BLaER1 (cell line): ENCODE measurements around the gene NUDT17.

ENCODE experiments used
- H3K27ac ChIP-seq: shearing (Covaris generic); formaldehyde crosslinking; 2 replicates; pipeline ENCODE4 v1.8.1; 2022
- H3K27me3 ChIP-seq: shearing (Covaris generic); formaldehyde crosslinking; 2 replicates; pipeline ENCODE4 v1.8.1; 2022
- H3K36me3 ChIP-seq: shearing (Covaris generic); formaldehyde crosslinking; 2 replicates; pipeline ENCODE4 v1.8.1; 2022
- H3K4me1 ChIP-seq: shearing (Covaris generic); formaldehyde crosslinking; 2 replicates; pipeline ENCODE4 v1.8.1; 2022
- H3K4me2 ChIP-seq: shearing (Covaris generic); formaldehyde crosslinking; 2 replicates; pipeline ENCODE4 v1.8.1; 2022
- H3K4me3 ChIP-seq: shearing (Covaris generic); formaldehyde crosslinking; 2 replicates; pipeline ENCODE4 v1.8.1; 2022
- H3K9ac ChIP-seq: shearing (Covaris generic); formaldehyde crosslinking; 2 replicates; pipeline ENCODE4 v1.8.1; 2022
- H3K9me3 ChIP-seq: shearing (Covaris generic); formaldehyde crosslinking; 2 replicates; pipeline ENCODE4 v1.8.1; 2022
- H4K20me1 ChIP-seq: shearing (Covaris generic); formaldehyde crosslinking; 2 replicates; pipeline ENCODE4 v1.8.1; 2022
- Cebpa-rat ChIP-seq: shearing (Covaris generic); IDR thresholded peaks from 2 replicates; pipeline ENCODE4 v1.8.1; 2022

The NUDT17 gene

DNA sequence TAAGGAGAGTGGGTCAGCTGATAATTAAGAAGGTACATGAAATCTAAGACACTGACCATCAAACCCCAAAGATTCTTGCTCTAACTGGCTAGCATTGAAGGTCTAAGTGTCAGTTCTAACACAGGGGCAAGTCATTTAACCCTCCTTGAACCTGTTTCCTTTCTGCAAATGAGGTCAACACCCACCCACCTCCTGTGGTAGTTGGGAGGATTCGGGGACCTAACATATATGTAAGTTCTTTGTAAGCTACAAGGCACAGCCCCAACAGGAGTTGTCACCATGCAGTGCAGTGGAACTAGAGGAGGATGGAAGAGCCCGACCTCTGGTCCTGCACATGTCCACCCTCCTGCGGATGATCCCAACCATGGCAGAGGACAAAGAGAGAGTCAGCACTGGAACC lies 2.4 kb downstream of the NUDT17 start:
- Histone ChIP-seq H3K4me2 (no peak overlapping the region), H3K27ac (no peak overlapping the region), H3K9ac (no peak overlapping the region), H3K27me3 (no peaks in the 10 kb centered on the region), H4K20me1 (no peaks in the 10 kb centered on the region), H3K9me3 (no peaks in the 10 kb centered on the region), H3K4me1 (peaks cover 22% of the 10 kb centered on the region), H3K36me3 (peaks cover 69% of the 10 kb centered on the region), H3K4me3 (no peak overlapping the region)
- TF ChIP-seq Cebpa-rat: no peak

DNA sequence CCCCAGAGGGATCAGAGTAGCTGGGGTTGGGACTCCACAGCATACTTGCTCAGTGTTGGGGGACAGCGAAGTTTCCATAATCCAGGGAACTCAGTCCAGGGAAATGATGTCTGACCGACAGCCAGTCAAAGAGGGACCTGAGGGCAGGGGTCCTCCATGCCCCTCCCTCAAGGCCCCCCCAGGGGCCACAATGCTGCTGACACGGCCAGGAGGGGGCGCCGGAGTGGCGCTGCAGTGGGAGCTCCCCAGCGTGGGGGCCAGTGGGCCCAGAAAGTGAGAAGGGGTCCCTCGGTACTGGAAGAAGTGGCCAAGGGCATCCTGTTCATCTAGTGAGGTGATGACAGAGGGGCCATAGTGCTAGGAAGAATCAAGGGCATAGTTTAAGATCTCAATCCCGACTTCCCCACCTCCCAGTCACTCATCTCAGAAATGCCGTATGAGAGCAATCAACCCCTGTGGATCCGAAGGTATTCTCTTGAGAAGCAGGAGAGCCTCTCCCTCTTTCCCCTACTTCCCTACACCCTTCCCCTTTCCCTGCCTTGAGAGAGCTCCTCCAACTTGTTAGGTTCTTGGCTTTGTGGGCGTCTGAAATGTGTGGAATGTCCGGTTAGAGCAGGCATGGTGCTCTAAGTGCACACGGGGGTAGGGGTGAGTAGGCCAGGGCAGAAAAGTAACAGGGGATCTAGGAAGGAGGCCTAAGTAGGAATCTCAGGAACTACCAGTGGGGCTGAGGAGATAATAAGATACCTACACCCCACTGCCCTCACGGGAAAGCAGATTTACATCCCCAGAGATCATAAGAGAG lies 4.1 kb downstream of the NUDT17 start:
- no peak for TF ChIP-seq Cebpa-rat
- Histone ChIP-seq H3K36me3 (peaks cover 73% of the 10 kb centered on the region), H3K9ac (no peak overlapping the region)

DNA sequence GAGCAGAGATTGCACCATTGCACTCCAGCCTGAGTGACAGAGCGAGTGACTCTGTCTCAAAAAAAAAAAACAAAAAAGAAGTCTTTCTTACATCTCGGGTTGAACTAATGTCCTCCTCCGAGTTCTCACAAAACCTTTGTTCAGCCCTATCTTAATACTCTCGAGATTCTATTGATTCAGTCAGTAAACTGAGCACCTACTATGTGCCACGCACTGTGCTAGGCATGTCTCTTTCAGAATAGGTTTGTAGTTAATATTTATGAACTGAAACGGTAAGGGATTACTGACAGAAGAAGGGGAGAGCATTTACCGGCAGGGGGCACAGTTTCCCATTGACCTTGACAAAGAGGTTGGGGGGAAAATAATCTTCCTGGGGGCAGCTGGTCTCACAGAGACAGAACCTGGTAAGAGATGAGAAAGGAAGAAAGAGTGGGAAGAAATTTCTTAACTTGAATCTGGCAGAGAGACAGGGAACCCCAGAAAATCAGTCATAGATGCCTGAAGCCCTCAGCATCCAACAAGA lies 10.1 kb downstream of the NUDT17 start:
- no peak overlapping the region for H3K27ac ChIP-seq
- H3K4me2 ChIP-seq: no peak overlapping the region
- no peak for TF ChIP-seq Cebpa-rat
- H3K36me3 ChIP-seq: peaks cover 65% of the 10 kb centered on the region
- no peaks in the 10 kb centered on the region for H4K20me1 ChIP-seq
- peaks cover 20% of the 10 kb centered on the region for H3K4me1 ChIP-seq
- no peak overlapping the region for H3K9ac ChIP-seq
- H3K4me3 ChIP-seq: no peak overlapping the region
- H3K9me3 ChIP-seq: no peaks in the 10 kb centered on the region
- no peaks in the 10 kb centered on the region for H3K27me3 ChIP-seq

More for the DNA sequence above, 4.1 kb downstream of the NUDT17 start:
- Histone ChIP-seq H4K20me1 (no peaks in the 10 kb centered on the region), H3K27ac (no peak overlapping the region), H3K4me3 (no peak overlapping the region), H3K4me1 (peaks cover 19% of the 10 kb centered on the region), H3K9me3 (no peaks in the 10 kb centered on the region), H3K4me2 (no peak overlapping the region), H3K27me3 (no peaks in the 10 kb centered on the region)

DNA sequence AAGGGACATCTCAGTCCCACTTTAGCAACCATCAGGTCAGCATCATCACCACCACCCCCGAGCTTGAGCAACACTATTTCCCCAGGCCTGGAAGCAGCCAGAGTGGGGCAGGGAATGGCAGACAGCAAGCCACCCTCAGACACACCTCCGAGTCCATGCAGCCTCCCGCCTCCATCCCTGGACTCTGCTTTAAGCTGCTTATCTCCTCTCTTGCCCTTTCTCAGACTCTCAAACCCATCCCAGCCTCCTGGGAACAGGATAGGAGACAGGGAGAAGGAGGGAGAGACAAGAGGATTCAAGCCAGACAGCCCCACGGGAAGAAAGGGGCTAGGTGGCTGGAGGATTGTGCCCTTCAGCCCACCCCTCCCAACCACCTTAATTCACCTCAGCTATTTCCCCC lies 11.7 kb downstream of the NUDT17 start:
- H3K4me3 ChIP-seq: no peak overlapping the region
- TF ChIP-seq Cebpa-rat: no peak
- no peaks in the 10 kb centered on the region for H3K27me3 ChIP-seq
- H3K9me3 ChIP-seq: no peaks in the 10 kb centered on the region
- H3K36me3 ChIP-seq: peaks cover 48% of the 10 kb centered on the region
- H3K4me1 ChIP-seq: peaks cover 27% of the 10 kb centered on the region
- peak overlapping the region; percentile 66 for H3K4me2 ChIP-seq
- H3K9ac ChIP-seq: no peak overlapping the region
- H3K27ac ChIP-seq: no peak overlapping the region
- no peaks in the 10 kb centered on the region for H4K20me1 ChIP-seq

DNA sequence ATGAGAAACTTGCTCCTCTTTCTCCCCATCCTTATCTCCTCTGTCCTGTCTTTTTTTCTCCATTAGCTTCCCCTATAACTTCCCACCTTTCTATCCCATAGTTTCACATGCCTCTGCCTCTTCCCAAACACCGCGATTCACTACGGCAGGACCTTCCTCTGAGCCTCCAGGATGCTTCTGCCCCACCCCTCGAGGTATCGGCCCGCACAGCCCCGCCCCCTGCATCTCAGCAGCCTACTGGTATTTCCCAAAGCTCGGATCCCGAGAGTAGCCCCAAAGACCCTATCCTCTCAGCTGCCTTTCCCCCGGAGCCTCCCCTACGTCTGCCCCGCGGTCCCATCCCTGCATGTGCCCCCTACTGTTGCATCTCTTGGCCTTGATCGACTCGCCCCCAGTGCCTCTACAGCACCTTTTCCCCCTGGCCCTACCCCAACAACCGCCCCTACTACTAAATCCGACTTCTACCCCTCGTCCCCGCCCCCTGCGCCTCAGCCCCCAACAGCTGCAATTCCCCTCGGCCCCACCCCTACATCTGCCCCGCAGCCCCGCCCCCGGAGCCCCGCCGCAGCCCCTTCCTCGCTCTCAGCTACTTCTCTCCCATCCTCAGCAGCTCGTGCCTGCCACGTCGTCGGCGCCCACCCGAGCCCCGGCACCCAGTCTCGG lies 12.9 kb downstream of the NUDT17 start:
- Histone ChIP-seq H4K20me1 (no peaks in the 10 kb centered on the region), H3K9ac (peak overlapping the region; percentile 80), H3K27me3 (no peaks in the 10 kb centered on the region), H3K9me3 (no peaks in the 10 kb centered on the region), H3K4me3 (peak overlapping the region; percentile 81), H3K4me1 (peaks cover 27% of the 10 kb centered on the region), H3K27ac (peak overlapping the region; percentile 80), H3K36me3 (peaks cover 36% of the 10 kb centered on the region), H3K4me2 (peak overlapping the region; percentile 66)
- no peak for TF ChIP-seq Cebpa-rat

DNA sequence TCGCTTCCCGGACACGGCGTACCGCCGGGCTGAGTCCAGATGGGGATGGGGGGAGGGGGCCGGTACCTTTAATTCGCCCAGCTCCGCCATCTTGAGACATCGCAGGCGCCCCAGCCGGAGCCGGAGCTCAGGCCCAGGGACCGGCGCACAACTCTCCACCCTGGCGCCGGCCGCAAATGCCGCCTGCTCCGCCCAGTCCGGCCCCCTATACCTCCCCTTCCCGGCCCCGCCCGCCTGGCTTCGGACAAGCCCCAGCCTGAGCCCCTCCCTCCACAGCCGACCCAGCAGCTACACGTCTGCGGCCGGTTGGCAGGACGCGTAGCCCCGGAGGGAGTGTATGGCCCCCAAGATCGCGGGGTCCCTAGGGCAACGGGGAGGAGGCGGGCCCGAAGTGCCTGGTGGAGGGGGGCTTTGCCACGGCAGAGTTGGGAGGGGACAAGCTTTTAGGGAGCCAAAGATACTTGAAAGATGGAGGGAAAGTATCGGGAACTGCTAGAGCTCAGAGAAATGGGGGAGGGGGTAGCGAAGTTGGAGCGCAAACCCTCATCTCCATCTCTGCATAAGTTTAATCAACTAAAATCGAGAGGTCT lies 13.6 kb downstream of the NUDT17 start, which contains the start of gene PIAS3:
Gene PIAS3 (minus strand): TSS at position 181 of the 590 bp plus-strand sequence. CDS start 91 bp downstream, at position 90.
- H3K27ac ChIP-seq: peak within 1 kb of the TSS; percentile 80

DNA sequence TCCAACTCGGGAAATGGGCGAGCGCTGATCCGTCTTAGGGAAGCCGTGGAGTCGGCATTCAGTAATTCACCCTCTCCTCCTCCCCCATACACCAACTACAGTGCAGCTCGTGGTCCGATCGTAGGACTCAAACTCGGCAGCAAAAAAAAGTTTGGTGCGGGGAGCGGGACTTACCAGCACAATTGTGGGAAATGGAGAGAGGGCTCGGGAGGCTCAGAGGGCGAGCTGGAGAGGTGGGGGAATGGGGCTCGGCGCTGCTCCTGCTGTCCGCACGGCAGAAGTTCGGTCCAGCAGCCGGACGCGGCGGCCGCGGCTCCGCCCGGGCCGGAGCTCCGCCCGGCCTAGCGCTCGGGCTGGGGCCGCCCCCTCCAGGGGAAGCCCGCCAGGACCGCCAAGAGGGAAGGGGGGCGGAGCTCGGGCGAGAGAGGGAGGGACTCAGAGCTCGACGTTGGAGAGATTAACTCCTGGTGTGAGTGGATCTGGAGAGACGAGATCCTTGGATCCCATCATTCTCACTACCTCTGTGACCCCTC lies 14.1 kb downstream of the NUDT17 start:
- TF ChIP-seq Cebpa-rat: no peak
- Histone ChIP-seq H3K4me2 (peak overlapping the region; percentile 80), H4K20me1 (no peaks in the 10 kb centered on the region), H3K4me1 (peaks cover 27% of the 10 kb centered on the region), H3K36me3 (peaks cover 24% of the 10 kb centered on the region), H3K27ac (peak overlapping the region; percentile 80), H3K4me3 (peak overlapping the region; percentile 81), H3K9me3 (no peaks in the 10 kb centered on the region), H3K9ac (peak overlapping the region; percentile 80), H3K27me3 (no peaks in the 10 kb centered on the region)

More for the DNA sequence above, 13.6 kb downstream of the NUDT17 start, which contains the start of gene PIAS3:
- Histone ChIP-seq H3K9me3 (no peaks in the 10 kb centered on the region), H3K9ac (peak within 1 kb of the TSS; percentile 80), H3K4me3 (peak within 1 kb of the TSS; percentile 81), H4K20me1 (no peaks in the 10 kb centered on the region), H3K4me1 (peaks cover 27% of the 10 kb centered on the region), H3K27me3 (no peaks in the 10 kb centered on the region), H3K4me2 (peak within 1 kb of the TSS; percentile 80), H3K36me3 (peaks cover 30% of the 10 kb centered on the region)
- TF ChIP-seq Cebpa-rat: no peak

DNA sequence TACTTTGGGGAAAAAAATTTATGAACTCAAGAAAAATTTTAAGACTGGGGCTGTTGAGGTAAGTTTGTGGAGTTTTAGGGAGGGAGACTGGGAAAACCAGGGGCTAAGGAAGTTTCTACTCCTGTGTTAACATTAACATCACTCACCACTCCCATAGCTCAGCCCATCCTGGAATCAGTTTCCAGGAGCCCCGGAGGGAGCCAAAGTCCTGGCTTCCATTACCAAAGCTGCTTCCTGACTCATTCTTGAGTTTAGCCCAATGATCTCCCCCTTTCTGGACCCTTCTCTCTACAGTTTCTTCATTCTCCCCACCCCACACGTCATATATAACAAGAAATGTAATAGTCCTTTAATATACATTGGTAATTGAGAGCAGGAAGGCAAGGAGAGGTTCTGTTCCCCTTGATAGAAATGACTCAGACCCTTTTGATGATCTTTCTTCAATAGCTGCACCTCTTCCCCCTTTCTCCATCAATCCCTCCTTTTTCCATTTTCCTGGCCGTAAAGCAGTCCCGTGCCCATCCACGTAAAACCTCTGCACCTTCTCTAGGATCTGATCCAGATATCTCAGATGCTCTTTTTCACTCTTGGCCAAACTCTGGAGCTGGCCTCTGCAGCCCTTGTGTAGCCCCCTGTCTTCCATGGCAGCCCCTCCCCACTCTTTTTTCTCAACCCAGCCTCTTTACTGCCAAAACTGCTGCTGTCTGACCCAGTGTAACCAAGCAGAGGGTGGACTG lies 18.0 kb downstream of the NUDT17 start:
- H4K20me1 ChIP-seq: no peaks in the 10 kb centered on the region
- H3K27me3 ChIP-seq: no peaks in the 10 kb centered on the region
- H3K4me3 ChIP-seq: no peak overlapping the region
- no peak for TF ChIP-seq Cebpa-rat
- H3K27ac ChIP-seq: no peak overlapping the region
- H3K9ac ChIP-seq: no peak overlapping the region
- no peaks in the 10 kb centered on the region for H3K36me3 ChIP-seq
- H3K9me3 ChIP-seq: no peaks in the 10 kb centered on the region
- H3K4me2 ChIP-seq: no peak overlapping the region
- H3K4me1 ChIP-seq: peaks cover 15% of the 10 kb centered on the region

DNA sequence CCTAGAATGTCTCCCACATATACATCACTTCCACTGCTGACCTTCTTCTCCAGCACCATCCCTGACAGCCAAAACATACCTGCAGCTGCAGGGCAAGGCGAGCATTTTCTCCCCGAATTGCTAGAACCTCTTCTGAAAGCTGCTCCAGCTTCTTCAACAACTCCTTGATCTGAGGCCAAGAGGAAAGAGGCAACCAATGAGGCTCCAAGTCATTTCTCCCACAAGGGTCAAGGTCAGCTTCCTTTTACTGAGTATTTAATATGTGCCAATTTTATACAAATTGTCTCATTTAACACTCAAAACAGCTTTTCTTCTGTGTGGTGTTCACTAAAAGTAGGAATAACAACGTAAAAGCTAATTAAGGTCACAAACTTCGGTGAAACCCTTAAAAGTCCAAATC lies 22.8 kb downstream of the NUDT17 start:
- H3K27me3 ChIP-seq: peaks cover 21% of the 10 kb centered on the region
- H3K9me3 ChIP-seq: no peaks in the 10 kb centered on the region
- no peak overlapping the region for H3K4me3 ChIP-seq
- H3K36me3 ChIP-seq: no peaks in the 10 kb centered on the region
- no peak overlapping the region for H3K4me2 ChIP-seq
- H3K4me1 ChIP-seq: peaks cover 21% of the 10 kb centered on the region
- no peak overlapping the region for H3K9ac ChIP-seq
- H3K27ac ChIP-seq: no peak overlapping the region
- TF ChIP-seq Cebpa-rat: no peak
- no peaks in the 10 kb centered on the region for H4K20me1 ChIP-seq
